Activated T-helper 9 cell treated with anti-CD3 and anti-CD28 coated beads, Interleukin-2, amount 50 U/mL, for 16 hours (primary cell): ENCODE data around the gene NT5DC2.

ENCODE experiments used
- DNase-seq: peaks from one replicate; pipeline ENCODE4 v3.0.0-alpha.2; 2020; ENCODE audit warnings: low read depth

Gene NT5DC2

GRCh38 chr3:52524752-52525679, 8.6 kb downstream of the NT5DC2 start:
- DNase-seq, result no peak

DNA sequence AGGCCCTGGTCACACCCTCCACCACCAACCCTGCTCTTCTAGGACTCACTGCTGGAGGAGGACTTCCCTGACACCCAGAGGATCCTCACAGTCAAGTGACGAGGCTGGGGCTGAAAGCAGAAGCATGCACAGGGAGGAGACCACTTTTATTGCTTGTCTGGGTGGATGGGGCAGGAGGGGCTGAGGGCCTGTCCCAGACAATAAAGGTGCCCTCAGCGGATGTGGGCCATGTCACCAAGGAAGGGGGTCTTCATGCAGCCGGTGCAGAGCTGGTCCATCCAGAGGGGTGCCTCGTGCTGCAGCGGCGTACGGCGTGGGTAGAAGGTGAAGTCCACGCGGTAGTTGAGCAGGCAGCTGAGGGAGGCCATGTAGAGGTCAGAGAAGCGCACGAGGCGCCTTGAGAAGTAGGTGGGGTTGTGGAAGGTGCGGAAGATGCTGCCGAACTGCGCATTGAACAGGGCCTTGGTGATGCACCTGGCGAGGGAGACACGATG, 9.4 kb downstream of the NT5DC2 start:
- no peak for DNase-seq

DNA sequence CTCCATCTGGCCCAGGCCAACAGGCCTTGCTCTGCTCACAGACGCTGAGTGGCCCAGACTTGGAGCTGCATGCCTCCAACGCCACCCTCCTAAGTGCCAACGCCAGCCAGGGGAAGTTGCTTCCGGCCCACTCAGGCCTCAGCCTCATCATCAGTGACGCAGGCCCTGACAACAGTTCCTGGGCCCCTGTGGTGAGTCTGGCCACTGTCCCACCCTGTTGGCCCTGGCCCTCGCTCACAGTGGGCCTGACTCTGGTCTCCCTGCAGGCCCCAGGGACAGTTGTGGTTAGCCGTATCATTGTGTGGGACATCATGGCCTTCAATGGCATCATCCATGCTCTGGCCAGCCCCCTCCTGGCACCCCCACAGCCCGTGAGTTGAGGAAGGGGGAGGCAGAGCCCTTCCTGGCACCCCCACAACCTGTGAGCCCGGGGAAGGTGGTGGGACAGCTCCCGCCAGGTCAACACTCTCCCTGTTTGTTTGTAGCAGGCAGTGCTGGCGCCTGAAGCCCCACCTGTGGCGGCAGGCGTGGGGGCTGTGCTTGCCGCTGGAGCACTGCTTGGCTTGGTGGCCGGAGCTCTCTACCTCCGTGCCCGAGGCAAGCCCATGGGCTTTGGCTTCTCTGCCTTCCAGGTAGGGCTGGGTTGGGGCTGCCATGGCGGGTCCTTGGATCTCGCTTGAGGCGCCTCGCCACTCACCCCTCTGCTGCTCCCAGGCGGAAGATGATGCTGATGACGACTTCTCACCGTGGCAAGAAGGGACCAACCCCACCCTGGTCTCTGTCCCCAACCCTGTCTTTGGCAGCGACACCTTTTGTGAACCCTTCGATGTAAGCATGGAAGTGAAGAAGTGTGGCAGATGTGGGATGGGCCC, 10.0 kb downstream of the NT5DC2 start:
- DNase-seq, result no peak

DNA sequence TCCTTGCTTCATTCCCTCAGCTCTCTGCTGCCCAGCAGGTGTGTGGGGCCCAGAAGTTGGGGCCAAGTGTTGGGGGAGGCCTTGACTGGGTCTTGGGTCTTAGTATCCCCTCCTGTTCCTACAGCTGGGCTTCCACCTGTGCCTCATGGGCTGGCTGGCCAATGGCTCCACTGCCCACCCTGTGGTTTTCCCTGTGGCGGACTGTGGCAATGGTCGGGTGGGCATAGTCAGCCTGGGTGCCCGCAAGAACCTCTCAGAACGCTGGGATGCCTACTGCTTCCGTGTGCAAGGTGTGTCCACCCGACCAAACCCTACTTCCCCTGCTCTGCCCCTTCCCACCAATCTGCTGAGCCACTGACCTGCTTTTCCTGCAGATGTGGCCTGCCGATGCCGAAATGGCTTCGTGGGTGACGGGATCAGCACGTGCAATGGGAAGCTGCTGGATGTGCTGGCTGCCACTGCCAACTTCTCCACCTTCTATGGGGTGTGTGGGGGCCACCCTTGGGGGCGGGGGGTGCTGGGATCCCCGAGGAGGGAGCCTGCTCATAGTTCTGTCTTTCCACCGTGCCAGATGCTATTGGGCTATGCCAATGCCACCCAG, 10.9 kb downstream of the NT5DC2 start:
- no peak for DNase-seq

GRCh38 chr3:52521881-52522650, 11.6 kb downstream of the NT5DC2 start:
- DNase-seq, result no peak

GRCh38 chr3:52521488-52521824, 12.2 kb downstream of the NT5DC2 start:
- no peak for DNase-seq

- no peak for DNase-seq
Observed at GRCh38 chr3:52520716-52521487, 12.8 kb downstream of the NT5DC2 start.

DNA sequence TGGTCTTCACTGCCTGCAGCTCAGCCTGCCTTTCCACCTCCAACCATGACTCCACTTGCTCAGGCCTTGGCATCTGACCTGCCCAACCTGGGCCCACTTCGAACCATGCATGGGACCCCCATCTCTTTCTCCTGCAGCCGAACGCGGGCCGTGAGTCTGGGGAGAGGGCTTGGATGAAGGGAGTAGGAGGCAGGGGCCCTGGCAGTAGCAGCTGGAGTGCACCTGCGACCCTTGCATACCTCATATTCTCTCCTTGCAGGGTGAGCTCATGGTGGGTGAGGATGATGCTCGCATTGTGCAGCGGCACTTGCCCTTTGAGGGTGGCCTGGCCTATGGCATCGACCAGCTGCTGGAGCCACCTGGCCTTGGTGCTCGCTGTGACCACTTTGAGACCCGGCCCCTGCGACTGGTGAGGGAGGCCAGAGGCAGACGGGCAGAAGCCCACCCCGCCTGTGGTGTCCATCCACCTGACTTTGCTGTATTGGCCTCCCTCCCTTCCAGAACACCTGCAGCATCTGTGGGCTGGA, 13.5 kb downstream of the NT5DC2 start:
- no peak for DNase-seq

DNA sequence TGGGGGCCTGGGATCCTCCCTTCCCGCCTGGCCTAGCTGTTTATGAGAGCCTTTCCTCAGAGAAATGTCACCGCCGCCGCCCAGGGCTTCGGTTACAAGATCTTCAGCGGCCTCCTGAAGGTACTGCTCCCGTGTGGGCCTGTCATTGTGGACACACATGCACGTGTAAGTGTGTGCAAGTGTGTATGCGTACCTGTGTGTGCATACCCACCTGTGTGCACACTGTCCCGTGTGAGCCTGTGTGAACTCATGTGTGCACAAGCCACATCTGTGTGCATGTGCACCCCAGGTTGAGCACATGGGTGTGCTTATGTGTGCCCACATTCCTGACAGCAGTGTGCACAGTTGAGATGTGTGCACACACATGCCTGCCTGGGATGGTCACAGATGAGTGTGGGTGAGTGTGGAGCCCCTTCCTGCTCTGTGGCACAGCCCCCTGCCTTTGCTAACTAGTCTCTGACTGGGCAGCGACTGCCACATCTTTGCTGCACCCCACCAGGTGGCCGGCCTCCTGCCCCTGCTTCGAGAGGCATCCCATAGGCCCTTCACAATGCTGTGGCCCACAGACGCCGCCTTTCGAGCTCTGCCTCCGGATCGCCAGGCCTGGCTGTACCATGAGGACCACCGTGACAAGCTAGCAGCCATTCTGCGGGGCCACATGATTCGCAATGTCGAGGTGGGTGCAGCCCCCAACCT, 14.1 kb downstream of the NT5DC2 start:
- no peak for DNase-seq

GRCh38 chr3:52518723-52519444, 14.8 kb downstream of the NT5DC2 start:
- no peak for DNase-seq

DNA sequence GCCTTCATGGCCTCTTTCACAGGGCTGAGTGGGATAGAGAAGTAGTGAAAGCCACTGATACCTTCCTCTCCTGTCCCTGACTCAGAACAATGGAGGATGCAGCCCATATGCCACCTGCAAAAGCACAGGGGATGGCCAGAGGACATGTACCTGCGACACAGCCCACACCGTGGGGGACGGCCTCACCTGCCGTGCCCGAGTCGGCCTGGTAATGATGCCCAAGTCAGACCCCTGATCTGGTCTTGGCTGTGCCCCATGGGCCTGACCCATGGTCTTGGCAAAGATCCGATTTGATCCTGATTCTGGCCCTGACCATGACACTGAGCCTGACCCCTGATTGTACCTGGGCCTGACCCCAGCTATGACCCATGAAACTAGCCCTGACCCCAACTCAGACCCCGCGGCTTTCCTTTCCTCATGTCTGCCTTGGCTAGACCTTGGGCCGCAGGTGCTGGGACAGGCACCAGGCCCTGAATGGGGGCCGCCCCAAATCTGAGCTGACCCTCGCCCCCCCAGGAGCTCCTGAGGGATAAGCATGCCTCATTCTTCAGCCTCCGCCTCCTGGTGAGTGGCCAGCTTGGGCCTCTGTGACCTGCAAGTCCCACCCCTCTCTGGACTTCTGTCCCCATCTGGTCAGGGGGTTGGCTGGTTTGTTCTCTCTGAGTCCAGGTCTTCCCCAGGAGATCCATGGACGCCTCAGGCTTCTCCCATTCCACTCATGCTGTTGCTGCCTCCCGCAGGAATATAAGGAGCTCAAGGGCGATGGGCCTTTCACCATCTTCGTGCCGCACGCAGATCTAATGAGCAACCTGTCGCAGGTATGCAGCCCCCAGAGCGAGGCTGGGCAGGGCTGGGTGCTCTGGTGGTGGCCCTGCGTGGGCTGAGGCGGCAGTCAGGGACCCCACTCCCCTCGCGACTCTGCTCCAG, 15.6 kb downstream of the NT5DC2 start:
- no peak for DNase-seq

DNA sequence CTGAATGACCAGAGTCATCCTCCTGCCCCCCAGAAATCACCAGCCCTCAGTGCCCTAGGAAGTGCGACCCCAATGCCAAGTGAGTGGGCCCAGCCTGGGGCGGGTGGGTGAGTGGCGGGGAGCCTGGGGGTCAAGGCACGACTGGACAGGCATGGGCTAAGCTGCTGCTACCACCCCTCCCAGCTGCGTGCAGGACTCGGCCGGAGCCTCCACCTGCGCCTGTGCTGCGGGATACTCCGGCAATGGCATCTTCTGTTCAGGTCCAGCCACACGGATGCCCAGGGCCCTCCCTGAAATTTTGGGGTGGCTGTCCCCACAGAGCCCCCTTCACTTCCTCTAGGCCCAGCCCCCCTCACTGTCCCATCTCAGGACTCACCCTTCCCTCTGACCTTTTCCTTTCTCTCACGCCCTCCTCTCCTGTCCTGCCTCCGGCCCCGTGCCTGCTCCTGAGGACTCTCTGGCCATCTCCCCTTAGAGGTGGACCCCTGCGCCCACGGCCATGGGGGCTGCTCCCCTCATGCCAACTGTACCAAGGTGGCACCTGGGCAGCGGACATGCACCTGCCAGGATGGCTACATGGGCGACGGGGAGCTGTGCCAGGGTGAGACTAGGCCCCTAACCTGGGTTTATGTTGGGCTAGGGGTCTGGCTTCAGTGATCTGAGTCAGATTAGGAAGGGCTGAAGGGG, 17.0 kb downstream of the NT5DC2 start:
- DNase-seq, result no peak

DNA sequence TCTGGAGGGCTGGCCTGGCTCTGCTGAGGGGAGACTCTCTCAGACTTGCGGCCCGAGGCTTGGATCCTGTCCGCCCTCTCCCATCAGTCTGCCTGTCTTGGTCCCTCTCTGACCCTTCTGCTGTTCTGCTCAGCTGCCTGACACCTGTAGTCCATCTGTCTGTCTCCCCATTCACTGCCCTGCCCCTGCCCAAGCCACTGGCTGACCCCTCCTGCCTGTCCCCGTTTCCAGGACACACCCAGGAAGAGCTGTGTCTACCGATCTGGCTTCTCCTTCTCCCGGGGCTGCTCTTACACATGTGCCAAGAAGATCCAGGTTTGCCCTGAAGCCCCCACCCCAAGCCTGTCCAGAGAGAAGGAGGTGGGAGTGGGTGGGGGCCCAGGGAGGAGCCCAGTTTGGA, 18.5 kb downstream of the NT5DC2 start:
- DNase-seq, result no peak

DNA sequence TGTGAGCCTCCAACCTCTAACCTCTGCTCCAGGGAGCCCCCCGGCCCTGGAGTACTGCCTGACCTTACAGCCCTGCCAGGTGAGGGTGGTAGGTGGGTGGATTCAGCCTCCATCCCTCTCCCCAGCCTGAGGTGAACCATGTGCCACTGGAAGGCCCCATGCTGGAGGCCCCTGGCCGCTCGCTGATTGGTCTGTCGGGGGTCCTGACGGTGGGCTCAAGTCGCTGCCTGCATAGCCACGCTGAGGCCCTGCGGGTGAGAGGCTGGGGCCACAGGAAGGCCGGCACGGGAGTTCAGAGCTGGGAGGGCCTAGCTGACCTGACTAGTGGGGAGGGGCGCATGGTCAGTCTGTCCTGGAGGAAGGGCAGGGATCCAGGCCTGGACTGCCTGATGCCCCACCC, 19.1 kb downstream of the NT5DC2 start:
- no peak for DNase-seq

DNA sequence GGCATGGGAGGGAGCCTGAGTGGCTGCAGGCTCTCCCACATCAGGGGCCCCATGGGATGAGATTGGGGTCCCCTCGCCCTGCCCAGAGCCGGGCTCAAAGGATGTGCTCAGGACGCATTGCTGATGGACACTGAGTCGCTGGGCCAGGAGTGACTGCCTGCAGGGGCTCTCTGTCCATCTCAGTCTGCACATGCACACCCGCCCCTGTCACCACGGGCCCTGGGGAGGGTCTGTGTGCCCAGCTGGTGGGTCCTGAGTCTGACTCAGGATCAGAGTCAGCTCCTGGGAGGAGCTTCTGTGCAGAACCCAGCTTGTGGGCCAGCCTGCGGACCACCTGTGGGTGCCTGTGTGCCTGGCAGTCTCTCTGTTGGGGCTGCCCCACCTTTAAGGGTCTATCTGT, 20.4 kb downstream of the NT5DC2 start:
- no peak for DNase-seq

GRCh38 chr3:52512727-52513126, 20.9 kb downstream of the NT5DC2 start:
- DNase-seq, result no peak

GRCh38 chr3:52512105-52512504, 21.6 kb downstream of the NT5DC2 start:
- no peak for DNase-seq

DNA sequence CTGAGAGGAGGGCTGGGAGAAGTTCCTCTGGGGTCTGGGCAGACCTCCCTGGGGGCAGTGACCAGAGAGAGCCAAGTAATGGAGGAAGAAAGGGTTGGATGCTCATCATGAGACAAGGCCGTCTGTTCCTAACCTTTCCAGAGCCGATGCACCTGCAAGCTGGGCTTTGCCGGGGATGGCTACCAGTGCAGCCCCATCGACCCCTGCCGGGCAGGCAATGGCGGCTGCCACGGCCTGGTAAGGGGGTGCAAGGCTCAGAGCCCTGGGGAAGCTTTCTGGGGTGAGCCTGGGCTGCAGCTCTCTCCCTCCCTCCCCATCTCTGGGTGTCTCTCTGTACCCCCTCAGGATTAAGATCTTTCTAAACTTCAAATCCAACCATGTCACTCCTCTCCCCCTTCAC, 22.1 kb downstream of the NT5DC2 start:
- DNase-seq, result no peak
